HG02678 (cell line): Measurements from ENCODE around the gene WDFY2.

Experiments
- ATAC-seq: cut with Tn5 transposase; IDR thresholded peaks from one replicate; pipeline ENCODE4 v1.9.1; 2021; ENCODE audit warnings: mild to moderate bottlenecking, moderate library complexity; ENCODE audit not compliant: unreplicated experiment

WDFY2 gene

DNA sequence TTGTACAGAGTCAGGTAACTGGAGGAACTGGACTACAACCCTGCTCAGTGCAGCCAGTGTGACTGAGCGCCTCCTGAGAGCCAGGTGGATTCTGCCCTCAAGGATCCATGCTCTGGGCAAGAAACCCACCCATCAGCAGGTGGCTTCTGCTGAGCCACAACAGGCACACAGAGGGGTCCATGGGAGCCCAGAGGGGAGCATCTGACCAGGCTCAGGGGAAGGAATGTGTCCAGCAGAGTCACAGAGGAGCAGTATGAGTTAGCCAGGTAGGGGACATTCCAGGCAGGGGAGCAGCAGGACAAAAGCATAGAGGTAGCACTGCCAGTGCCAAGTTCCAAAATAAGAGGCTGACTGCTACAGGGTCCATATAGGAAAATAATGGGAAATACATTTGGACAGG, 199.8 kb downstream of the WDFY2 start:
- ATAC-seq: no peak

DNA sequence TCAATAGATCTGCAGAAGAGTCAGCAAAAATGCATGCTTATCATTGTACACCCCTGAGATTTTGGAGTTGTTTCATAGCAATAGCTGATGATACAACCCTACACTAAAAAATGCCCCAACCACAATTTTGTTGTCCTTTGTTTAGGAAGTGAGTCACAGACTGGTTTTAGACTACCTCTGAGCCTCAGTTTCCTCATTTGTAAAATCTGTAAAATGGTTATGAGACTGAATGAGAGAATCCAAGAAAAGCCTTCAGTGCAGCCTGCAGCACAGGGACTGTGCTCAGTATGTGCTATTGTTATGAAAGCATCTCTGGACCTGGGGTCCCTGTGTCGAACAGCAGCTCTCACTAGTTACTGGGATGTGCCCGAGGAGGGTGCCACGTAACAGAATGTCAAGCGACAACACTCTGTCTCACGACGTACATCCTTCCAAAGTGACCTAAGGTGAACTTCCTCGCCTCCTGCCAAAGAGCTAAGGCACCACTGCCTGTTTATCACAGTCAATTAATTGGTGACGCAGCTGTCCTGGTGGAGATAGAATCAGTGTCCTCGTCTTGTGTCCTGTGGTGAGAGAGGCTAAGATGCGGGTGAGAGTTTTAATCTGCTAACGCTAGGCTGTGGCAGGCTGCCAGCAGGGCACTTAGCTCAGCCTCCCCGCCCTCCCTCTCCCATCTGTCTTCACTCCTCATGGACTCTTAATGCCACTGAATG, 201.6 kb downstream of the WDFY2 start:
- no peak for ATAC-seq

DNA sequence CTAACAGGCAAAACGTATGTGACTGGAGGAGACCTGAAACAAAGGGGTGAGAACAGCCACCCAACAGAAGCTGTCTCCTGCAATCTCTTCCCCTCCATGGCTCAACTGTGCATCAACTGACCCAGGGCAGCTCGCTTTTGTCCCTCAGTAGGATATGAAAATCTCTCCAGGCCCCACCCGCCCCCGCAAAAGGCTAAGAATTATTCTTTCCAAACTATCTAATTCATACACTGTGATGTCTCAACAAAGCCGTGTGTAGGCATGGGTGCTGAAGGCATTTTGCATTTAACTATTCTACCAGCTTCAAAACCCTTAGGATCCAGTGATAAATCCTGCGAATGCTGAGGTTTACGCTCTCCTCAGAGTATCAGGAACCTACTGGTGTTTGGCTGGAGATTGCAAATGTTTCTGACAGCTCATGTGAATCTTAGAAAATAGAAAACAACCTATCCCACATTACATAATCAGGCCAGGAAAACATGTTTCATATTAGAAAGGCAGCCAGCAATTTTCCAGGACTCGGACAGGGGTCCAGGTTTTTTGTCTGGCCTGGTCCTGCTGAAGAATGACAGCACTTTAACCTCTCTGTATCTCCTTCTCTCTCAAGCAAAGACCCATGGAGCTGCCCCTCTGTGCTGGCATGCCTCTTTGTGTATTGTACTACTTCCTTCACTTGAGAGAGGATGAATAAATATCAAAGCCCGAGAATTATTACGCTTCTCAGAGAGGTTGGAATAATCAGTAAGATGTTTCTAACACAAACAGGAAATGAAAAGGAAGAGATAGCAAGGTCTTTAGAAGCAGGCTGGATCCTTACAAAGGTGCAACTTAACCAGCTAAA, 202.4 kb downstream of the WDFY2 start:
- ATAC-seq: no peak

DNA sequence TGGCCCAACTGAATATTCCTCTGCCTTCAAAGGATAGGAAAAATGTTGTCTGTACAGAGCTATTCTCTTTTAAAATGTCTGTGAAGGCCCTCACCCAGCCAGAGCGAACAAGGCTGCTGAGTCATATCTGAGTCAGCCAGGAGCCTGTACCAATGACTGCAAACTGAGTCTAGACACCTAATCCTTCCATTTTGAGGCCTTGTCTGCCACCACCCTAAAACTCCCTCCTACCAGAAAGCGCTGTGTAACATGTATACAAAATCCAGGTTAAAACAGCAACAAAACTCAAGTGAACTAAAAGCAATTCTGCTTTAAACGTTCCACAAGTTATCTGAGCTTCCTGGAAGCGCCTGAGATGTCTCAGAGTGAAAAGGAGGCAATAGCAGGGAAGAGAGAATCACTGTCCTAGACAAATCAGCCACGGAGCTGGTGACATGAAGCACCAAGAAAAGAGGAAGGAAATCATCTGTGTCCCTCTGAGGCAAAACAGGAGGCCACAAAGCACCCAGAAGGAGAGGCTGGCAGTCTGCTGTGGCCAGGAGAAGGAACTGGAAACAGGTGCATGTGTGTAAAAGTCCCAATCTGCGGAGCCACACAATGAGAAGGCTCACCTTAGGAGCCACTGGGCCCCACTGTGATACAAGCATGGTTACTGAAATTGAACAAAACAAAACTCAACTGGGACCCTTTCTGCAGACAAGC, 209.5 kb downstream of the WDFY2 start:
- ATAC-seq: peak; percentile 73

DNA sequence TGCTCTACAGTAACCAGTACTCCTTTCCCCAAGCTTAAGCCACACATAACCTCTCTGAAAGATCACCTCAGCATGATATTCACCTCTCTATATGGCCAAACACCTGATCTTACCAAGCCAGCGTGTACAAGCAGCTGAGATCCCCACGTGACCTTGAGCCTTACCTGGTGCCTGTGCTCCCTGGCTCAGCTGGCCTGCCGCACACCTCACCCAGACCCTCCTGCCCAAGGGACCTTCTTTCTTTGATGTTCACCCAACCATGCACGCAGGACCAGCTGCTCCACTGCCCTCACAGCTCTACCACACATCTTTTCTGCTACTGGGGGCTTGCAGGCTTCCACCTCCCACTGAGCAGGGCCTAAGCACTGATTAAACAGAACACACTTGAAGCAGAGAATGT, 210.7 kb downstream of the WDFY2 start:
- no peak for ATAC-seq

GRCh38 chr13:51795419-51795818, 211.2 kb downstream of the WDFY2 start:
- ATAC-seq: no peak

- no peak for ATAC-seq
Observed at GRCh38 chr13:51796546-51796945, 212.3 kb downstream of the WDFY2 start.

DNA sequence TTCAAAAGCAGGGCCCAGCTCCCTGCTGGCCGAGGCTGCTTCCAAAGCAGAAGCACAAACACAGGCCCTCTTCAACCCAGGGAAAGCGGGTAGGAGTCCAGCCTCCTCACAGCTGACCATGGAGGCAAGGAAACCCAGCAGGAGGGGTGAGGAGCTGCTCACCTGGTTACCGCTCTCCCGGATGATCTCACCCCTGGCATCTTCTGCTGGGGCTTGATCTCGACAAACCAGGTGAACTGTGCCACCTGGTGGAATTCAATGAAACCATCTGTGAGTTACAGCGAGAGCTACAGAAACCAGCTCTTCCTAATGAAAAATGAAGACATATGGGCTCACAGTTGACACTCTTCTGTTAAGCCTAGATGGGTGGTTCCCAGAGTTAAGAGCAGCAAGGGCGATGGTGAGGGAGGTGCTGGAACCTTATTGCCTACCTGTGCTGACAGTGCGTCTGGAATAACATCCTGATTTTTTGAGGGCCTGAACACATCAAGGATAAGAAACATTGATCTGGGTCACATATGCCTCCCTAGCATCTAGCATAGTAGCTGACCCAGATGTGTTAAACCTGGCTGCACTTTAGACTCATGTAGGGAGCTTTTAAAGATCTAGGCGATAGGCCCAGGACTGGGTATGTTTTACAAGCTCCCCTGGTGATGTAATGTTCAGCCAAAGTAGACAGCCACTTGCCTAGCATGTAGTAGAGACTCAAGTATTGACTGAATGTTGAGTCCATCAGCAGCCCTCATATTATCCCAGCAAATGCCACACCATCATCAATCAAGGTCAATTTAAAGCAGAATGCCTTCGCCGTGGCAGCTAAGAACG, 213.6 kb downstream of the WDFY2 start:
- ATAC-seq: peak; percentile 55

- no peak for ATAC-seq
Observed at GRCh38 chr13:51799261-51799660, 215.0 kb downstream of the WDFY2 start.

GRCh38 chr13:51800486-51800885, 216.2 kb downstream of the WDFY2 start:
- no peak for ATAC-seq

DNA sequence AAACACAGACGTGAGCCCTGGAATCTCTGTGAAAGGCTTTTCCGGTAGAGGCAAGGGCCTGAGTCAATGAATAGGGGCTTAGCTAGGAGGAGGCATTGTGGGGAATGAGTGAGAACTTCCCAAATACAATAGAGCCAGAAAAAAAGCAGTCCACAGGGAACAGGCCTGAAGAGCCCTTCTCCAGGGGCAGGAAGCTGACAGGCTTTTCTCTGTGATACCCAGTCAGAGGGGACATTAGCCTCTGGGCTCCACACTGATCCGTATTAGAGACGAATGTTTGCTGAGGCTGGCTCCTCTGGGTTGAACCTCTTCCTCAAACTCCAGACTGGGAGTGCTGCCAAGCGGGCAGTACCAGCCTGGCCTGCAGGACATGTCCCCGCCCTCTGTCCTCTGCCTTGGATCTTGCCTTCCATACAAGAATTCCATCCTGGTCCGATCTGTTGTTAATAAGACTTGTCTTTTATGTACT, 217.4 kb downstream of the WDFY2 start:
- ATAC-seq: no peak

DNA sequence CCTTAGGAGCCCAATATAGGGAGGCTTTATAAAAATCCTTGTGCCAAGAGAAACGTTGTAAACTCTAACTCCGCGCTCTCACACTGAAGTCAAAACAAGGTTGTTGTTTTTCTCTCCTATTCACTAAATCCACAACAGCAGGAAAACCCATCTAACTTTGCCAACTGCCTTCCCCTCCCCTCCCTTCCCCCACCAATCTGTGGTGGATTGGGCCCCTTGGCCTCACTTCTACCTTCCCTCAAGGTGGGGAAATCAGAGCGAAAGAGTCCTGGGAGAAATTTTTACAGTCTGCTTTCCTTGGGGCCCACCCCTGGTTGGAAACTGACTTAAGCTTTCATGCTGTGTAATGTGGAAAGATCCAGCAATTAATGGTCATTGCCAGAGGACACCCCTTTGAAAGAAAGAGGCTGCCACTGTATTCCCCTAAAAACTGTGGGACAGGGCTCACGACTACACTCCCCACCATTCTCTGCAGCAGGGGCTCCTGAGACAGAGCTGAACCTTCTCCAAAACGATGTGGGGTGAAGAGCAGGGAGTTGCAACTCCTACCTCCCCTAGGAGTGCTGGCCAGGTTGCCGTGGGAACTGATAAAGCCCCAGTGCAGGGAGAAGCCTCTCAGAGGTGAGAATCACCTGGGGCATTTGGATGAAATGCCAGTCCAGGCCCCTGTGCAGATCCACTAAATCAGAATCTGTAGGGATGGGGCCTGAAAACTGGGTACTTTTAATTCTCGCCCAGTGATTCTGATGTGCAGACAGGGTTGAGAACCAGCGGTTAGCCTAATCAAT, 218.6 kb downstream of the WDFY2 start:
- ATAC-seq: no peak

GRCh38 chr13:51803422-51804294, 219.4 kb downstream of the WDFY2 start, which contains the start of gene DHRS12:
Gene DHRS12 (minus strand): TSS chr13:51804163. CDS start chr13:51799659, 4,504 bp downstream.
- ATAC-seq: peak; percentile 91

DNA sequence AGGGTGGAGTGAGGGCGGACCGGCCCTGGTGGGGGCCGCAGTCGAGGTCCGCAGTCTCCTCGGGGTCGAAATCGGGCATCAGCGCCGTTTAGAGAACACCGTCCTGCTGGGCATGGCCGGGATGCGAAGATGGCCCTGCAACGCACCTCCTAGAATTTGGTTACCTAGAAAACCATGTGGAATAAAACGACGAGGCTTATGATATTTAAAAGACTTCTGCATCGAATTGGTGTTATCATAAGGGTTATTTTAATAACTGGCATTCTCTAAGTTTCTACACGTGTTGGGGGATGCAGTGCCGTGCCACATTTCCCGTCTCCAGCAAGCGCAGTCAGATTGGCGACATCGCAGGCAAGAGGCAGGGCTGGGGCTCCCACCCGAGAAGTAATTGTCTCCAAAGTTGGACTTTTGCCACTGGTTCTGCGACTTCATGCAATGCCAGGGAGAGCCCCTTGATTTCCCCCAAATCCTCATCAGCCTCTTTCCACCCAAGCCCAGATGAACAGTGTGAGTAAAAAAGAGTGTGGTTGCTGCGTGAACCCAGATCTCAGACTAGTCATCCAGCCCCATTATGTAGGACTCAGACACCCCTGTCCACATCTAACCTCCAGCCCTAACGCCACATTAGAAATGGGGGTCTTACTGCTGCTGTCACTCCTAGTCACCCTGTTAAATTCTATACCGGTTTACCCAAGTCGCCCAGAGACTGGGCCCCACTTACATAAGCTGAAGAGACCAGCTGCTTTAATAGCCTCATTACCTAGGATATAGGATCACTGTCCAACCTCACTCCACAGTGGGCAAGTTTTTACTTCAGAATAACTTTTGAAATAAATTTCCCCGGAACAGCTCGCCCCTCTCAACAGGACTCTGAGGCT, 220.3 kb downstream of the WDFY2 start:
- no peak for ATAC-seq

GRCh38 chr13:51805313-51805712, 221.1 kb downstream of the WDFY2 start:
- ATAC-seq: no peak

DNA sequence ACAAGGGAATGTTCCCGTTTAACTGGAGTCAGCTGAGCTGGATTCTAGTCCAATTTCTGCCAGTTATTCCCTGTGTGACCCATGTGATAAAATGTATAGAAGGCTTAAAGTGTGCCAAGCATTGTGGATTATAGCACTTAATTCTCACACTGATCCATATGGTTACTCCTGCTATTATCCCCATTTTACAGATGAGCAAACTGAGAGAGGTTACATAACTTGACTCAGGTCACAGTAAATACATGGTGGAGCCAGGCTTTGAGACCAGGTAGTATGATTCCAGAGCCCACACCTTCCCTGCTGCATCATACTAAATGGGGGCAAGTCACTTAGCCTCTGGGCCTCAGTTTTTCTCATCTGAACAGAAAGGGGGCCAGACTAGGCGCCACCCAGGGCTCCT, 221.7 kb downstream of the WDFY2 start:
- no peak for ATAC-seq

DNA sequence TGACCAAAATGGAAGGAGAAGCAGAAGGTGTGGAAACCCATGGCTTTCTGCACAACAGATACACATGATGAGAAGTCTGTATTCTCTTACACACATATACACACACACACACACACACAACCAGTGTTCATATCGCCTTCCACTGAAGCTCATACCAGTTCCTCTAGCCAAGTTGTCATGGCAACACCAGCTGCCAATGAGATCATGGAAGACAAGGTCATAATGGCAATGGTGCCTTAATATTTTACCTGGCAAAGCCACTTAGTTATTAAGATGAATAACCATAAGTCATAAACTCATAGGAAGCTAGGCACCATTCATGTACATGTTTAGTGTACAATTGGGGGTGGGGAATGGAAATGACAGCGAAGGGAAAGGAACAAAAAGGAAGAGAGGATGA, 222.3 kb downstream of the WDFY2 start:
- no peak for ATAC-seq

GRCh38 chr13:51807041-51807440, 222.8 kb downstream of the WDFY2 start:
- ATAC-seq: no peak
